ENCODE results near the gene TSEN54. TPM values are rescaled to one million over a fixed set of nuclear protein-coding genes. Genes with fewer than 3 reads are reported as not detected.

TSEN54 gene
- total RNA-seq, 1 experiment from 2014 or later: 44.5 TPM

DNA sequence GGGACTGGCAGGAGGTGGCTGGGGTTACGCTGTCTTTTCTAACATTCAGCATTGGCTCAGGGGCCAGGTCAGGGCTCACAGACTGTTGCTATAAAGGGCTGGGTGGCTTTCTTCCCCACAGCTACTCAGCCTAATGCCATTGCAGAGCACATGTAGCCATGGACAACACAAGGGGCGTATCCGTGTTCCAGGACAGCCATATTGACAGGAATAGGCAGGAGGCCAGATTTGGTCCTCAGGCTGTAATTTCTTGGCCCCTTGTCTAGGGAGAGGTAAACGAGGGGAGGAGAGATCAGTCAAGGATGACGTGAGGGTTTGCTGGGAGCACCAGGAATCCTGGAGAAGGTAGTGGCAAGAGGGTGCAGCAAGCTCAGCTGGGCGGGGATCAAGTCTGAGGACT lies 50.1 kb downstream of the TSEN54 start:
- H3K27me3 ChIP-seq (ENCODE audit: insufficient read depth, low read length): no peaks in the 10 kb centered on the region
- Mint-ChIP-seq H3K4me1 (no peaks in the 10 kb centered on the region), H3K4me3 (no peak overlapping the region), H3K36me3 (ENCODE audit: insufficient read depth in 1 of 3, low read depth in 3 of 3) (peaks cover 0 to 35% (median 16%) of the 10 kb centered on the region in 3 experiments; a peak in 5 of 7 replicates), H3K9me3 (no peaks in the 10 kb centered on the region), H3K27ac (peak overlapping the region in 1 of 3 experiments; percentile 85; a peak in 2 of 7 replicates), H3K27me3 (ENCODE audit: low read depth) (no peaks in the 10 kb centered on the region)
- H4K20me1 ChIP-seq (ENCODE audit: control insufficient read depth, insufficient read depth, insufficient read length): no peaks in the 10 kb centered on the region
- H3T11ph ChIP-seq (ENCODE audit: low read length): no peak overlapping the region
- no CpG with 5 or more reads among the region's 6 CpGs for WGBS (ENCODE audit: extremely low coverage, insufficient read length, low lambda C conversion rate)
- H3K23ac ChIP-seq (ENCODE audit: insufficient read length, low read depth, low read length): no peak overlapping the region
- no peak overlapping the region for H4K91ac ChIP-seq (ENCODE audit: insufficient read length, low read depth, low read length)
- H2BK15ac ChIP-seq (ENCODE audit: low read depth, low read length): no peak overlapping the region
- no peak overlapping the region for H2BK12ac ChIP-seq (ENCODE audit: insufficient read length, low read depth, low read length)
- H2AFZ ChIP-seq (ENCODE audit: low read length): no peak overlapping the region
- no peak overlapping the region for H2BK5ac ChIP-seq (ENCODE audit: insufficient read length, low read length)
- H3K4me1 ChIP-seq (ENCODE audit: insufficient read depth, low read length): no peaks in the 10 kb centered on the region
- no peaks in the 10 kb centered on the region for H3K79me1 ChIP-seq (ENCODE audit: insufficient read depth, low read depth, low read length, poor library complexity, severe bottlenecking)
- H4K8ac ChIP-seq (replicated peaks; ENCODE audit: insufficient read length, low read depth, low read length): no peak overlapping the region
- no peak overlapping the region for H3K14ac ChIP-seq (ENCODE audit: insufficient read depth, low read length)
- TF ChIP-seq, protein P1, sequence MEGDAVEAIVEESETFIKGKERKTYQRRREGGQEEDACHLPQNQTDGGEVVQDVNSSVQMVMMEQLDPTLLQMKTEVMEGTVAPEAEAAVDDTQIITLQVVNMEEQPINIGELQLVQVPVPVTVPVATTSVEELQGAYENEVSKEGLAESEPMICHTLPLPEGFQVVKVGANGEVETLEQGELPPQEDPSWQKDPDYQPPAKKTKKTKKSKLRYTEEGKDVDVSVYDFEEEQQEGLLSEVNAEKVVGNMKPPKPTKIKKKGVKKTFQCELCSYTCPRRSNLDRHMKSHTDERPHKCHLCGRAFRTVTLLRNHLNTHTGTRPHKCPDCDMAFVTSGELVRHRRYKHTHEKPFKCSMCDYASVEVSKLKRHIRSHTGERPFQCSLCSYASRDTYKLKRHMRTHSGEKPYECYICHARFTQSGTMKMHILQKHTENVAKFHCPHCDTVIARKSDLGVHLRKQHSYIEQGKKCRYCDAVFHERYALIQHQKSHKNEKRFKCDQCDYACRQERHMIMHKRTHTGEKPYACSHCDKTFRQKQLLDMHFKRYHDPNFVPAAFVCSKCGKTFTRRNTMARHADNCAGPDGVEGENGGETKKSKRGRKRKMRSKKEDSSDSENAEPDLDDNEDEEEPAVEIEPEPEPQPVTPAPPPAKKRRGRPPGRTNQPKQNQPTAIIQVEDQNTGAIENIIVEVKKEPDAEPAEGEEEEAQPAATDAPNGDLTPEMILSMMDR (conservative IDR thresholded peaks at IDR 0.05): no peak
- H3K79me2 ChIP-seq (ENCODE audit: insufficient read depth, low read length): no peaks in the 10 kb centered on the region
- H3K9ac ChIP-seq (ENCODE audit: extremely low read depth, insufficient read length, low read length): no peak overlapping the region
- H3K23me2 ChIP-seq (ENCODE audit: insufficient read length, low read depth, low read length, poor library complexity, severe bottlenecking): no peaks in the 10 kb centered on the region
- no peak overlapping the region for H2BK20ac ChIP-seq (ENCODE audit: low read depth, low read length, poor library complexity, severe bottlenecking)
- no peak for DNase-seq
- no peak overlapping the region for H3K4ac ChIP-seq (ENCODE audit: low read depth, low read length)
- H3K56ac ChIP-seq (ENCODE audit: insufficient read length, low read depth, low read length): no peak overlapping the region
- no peak overlapping the region for H3K27ac ChIP-seq (ENCODE audit: insufficient read length, low read depth, low read length)
- H3K9me3 ChIP-seq (ENCODE audit: control insufficient read depth, low read depth, low read length): no peaks in the 10 kb centered on the region
- H4K5ac ChIP-seq (ENCODE audit: insufficient read length, low read depth, low read length): no peak overlapping the region
- H2BK120ac ChIP-seq (ENCODE audit: low read depth, low read length, poor library complexity, severe bottlenecking): no peak overlapping the region
- H3K18ac ChIP-seq (ENCODE audit: insufficient read length, low read depth, low read length): no peak overlapping the region
- no peak overlapping the region for H3K4me2 ChIP-seq (ENCODE audit: insufficient read depth, insufficient read length, low read length)
- H2AK5ac ChIP-seq (ENCODE audit: insufficient read length, low read length): no peak overlapping the region

All from H9 (cell line).